B cell (primary cell): ENCODE measurements around the gene DVL1. TPM values are rescaled to one million over a fixed set of nuclear protein-coding genes. Genes with fewer than 3 reads are reported as not detected.

ENCODE experiments used
- ATAC-seq: fragments of 200-7000 bp; cut with Tn5 transposase; one replicate; pipeline ENCODE4 v1.10.0; 2021; ENCODE audit warnings: low read depth, mild to moderate bottlenecking, moderate number of reproducible peaks, moderate library complexity
- CTCF ChIA-PET: fragments of 350-600 bp; sonication (Branson Sonifier 250); formaldehyde crosslinking; loops from one replicate; lab custom pipeline; 2021; ENCODE audit warnings: antibody characterized with exemption, inconsistent platforms; lab: Charles Lee
- POLR2A ChIA-PET: fragments of 350-600 bp; sonication (Branson Sonifier 250); formaldehyde crosslinking; loops from one replicate; lab custom pipeline; 2021; ENCODE audit warnings: antibody characterized with exemption; lab: Charles Lee
- DNase-seq: peaks from one replicate; pipeline ENCODE4 v3.0.0; 2013
- H2AFZ ChIP-seq: 2 replicates; pipeline ENCODE4 v1.6.1; 2012; ENCODE audit warnings: mild to moderate bottlenecking, low read depth, low read length; ENCODE audit not compliant: insufficient read depth, poor library complexity, severe bottlenecking
- H3K27ac ChIP-seq, 2 donors: 1 replicate in 1 of 2; 2 replicates in 1 of 2; pipeline ENCODE4 v1.5.1; 2012 to 2013; ENCODE audit warnings: low read length in 2 of 2, mild to moderate bottlenecking in 2 of 2, moderate library complexity in 1 of 2
- H3K27me3 ChIP-seq, 4 experiments: fragments of 200-600 bp in 1 of 4; sonication (generic) in 1 of 4; replicated peaks in 1 of 4; 1 replicate in 2 of 4; 2 replicates in 2 of 4; pipeline versions ENCODE4 v1.6.1 to v1.7.0; 2013 to 2016; ENCODE audit warnings: low read length in 3 of 4, mild to moderate bottlenecking in 2 of 4, mixed read lengths in 1 of 4, moderate library complexity in 1 of 4; ENCODE audit not compliant: insufficient read depth in 4 of 4, control insufficient read depth in 3 of 4; ENCODE audit errors: control extremely low read depth in 1 of 4
- H3K36me3 ChIP-seq, 2 experiments: replicated peaks in 1 of 2; 1 replicate in 1 of 2; 2 replicates in 1 of 2; pipeline versions ENCODE4 v1.6.1 to v1.7.1; 2013; ENCODE audit warnings: low read length in 1 of 2; ENCODE audit not compliant: insufficient read depth in 2 of 2, control insufficient read depth in 1 of 2; ENCODE audit errors: control extremely low read depth in 1 of 2, extremely low read depth in 1 of 2
- H3K4me1 ChIP-seq, 2 donors: fragments of 200-600 bp in 1 of 2; sonication (generic) in 1 of 2; 1 replicate in 1 of 2; 2 replicates in 1 of 2; pipeline versions ENCODE4 v1.5.1 to v1.6.1; 2013 to 2017; ENCODE audit warnings: low read length in 2 of 2; ENCODE audit not compliant: control insufficient read depth in 2 of 2, insufficient read depth in 2 of 2
- H3K4me2 ChIP-seq: replicated peaks from 2 replicates; pipeline ENCODE3; 2012; ENCODE audit warnings: mild to moderate bottlenecking, low read depth, low read length; ENCODE audit not compliant: poor library complexity, severe bottlenecking
- H3K4me3 ChIP-seq, 5 experiments: fragments of 200-600 bp in 1 of 5; sonication (generic) in 1 of 5; 1 replicate in 3 of 5; 2 replicates in 2 of 5; pipeline versions ENCODE4 v1.5.1 to v1.7.0; 2011 to 2016; ENCODE audit warnings: low read length in 4 of 5, mild to moderate bottlenecking in 4 of 5, low read depth in 2 of 5, control low read depth in 1 of 5, moderate library complexity in 1 of 5; ENCODE audit not compliant: insufficient read depth in 1 of 5; ENCODE audit errors: control extremely low read depth in 1 of 5, extremely low read depth in 1 of 5
- H3K79me2 ChIP-seq: fragments of 200-600 bp; sonication (generic); one replicate; pipeline ENCODE4 v1.6.0; 2016; ENCODE audit warnings: low read length; ENCODE audit not compliant: control insufficient read depth, insufficient read depth
- H3K9ac ChIP-seq: fragments of 200-600 bp; sonication (generic); 2 replicates; pipeline ENCODE4 v1.6.1; 2017; ENCODE audit warnings: mild to moderate bottlenecking, low read length, moderate library complexity
- H3K9me3 ChIP-seq, 3 donors: one replicate each; pipeline versions ENCODE4 v1.6.1 to v1.7.1; 2013; ENCODE audit warnings: low read length in 2 of 3; ENCODE audit not compliant: control insufficient read depth in 2 of 3, insufficient read depth in 1 of 3; ENCODE audit errors: control extremely low read depth in 1 of 3
- H4K20me1 ChIP-seq: 2 replicates; pipeline ENCODE4 v1.6.0; 2012; ENCODE audit warnings: mild to moderate bottlenecking, low read length; ENCODE audit not compliant: insufficient read depth, control insufficient read depth, poor library complexity, severe bottlenecking
- H3K27ac Mint-ChIP-seq: one replicate; pipeline ENCODE4 v1.8.0; 2021; ENCODE audit warnings: mixed read lengths
- H3K27me3 Mint-ChIP-seq: one replicate; pipeline ENCODE4 v1.8.0; 2021; ENCODE audit warnings: mixed read lengths
- H3K4me1 Mint-ChIP-seq: one replicate; pipeline ENCODE4 v1.8.0; 2021; ENCODE audit warnings: mixed read lengths
- H3K4me3 Mint-ChIP-seq: one replicate; pipeline ENCODE4 v1.8.0; 2021; ENCODE audit warnings: mixed read lengths
- H3K9me3 Mint-ChIP-seq: one replicate; pipeline ENCODE4 v1.8.0; 2022; ENCODE audit warnings: mixed read lengths; ENCODE audit not compliant: insufficient read depth
- EZH2 ChIP-seq: IDR thresholded peaks from 2 replicates; pipeline ENCODE4 v1.6.1; 2012; ENCODE audit warnings: borderline replicate concordance, low read depth, mild to moderate bottlenecking, moderate library complexity, low read length; ENCODE audit not compliant: insufficient read depth, poor library complexity, severe bottlenecking
- WGBS: methylation state at CpG from one replicate; pipeline ENCODE4 v1.1.5; 2013; ENCODE audit warnings: missing lambda C conversion rate; ENCODE audit not compliant: insufficient coverage; 5-methylcytosine and 5-hydroxymethylcytosine counted together
- intact Hi-C: fragments of 100-400 bp; cut with micrococcal nuclease; formaldehyde crosslinking; loops from one replicate; pipeline ENCODE4 v1.10.0; 2022
- polyA plus RNA-seq: library from polyadenylated mRNA; depleted of rRNA; stranded (reverse); fragments of >200 nt; gene quantifications from 2 replicates; pipeline ENCODE4 v1.2.3, GENCODE V29; 2012
- total RNA-seq, 2 donors: library from RNA; stranded (reverse); fragments of 120-200 nt in 1 of 2; gene quantifications; 1 replicate in 1 of 2; 2 replicates in 1 of 2; pipeline versions ENCODE4 v1.2.3 to v1.2.4, GENCODE V29; 2013 to 2022
- TF ChIP-seq, protein P1 (sequence below): fragments of 200-600 bp; IDR thresholded peaks from one replicate; pipeline ENCODE4 v1.8.0; 2022; ENCODE audit warnings: antibody characterized with exemption, mild to moderate bottlenecking

DVL1 gene
- total and polyA plus RNA-seq, 2 donors (not counting 1 experiment from before 2014, with no cell fraction given) = 46.1 to 53.5 TPM

DNA sequence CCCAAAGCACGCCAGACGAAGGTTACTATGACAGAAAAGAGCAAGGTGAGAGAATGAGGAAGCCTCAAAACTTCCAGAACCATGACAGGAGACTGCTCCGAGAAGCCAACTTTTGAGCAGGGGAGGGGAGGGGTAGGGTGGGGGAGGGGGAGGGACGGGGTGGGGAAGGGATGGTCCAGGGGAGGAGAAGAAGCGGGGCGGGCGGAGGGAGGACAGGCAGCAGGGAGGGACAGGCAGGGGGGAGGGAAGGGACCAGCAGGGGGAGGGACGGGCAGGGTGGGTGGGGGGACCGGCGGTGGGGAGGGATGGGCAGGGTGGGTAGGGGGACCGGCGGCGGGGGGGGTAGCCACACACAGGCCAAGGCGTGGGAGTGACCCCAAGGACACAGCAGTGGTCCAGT, 26.8 kb downstream of the DVL1 start:
- ChIA-PET POLR2A (interaction anchor here (0.6 kb wide), 1 partner anchor 10 kb away, joined by 12 read pairs; no protein-coding TSS in a partner anchor), CTCF (no interaction called here)
- no peak for ATAC-seq
- H3K4me1 ChIP-seq = peaks cover 20 to 32% of the 10 kb centered on the region in 2 donors
- no peak for TF ChIP-seq EZH2
- no peak overlapping the region for H3K4me2 ChIP-seq
- no peaks in the 10 kb centered on the region for H3K27me3 ChIP-seq
- 96% methylated on average over 3 of the region's 14 CpGs for WGBS
- intact Hi-C loops = no loop called here
- H2AFZ ChIP-seq = no peak overlapping the region
- DNase-seq = no peak
- no peak overlapping the region for H3K9ac ChIP-seq
- Mint-ChIP-seq H3K27me3 (no peaks in the 10 kb centered on the region), H3K9me3 (no peaks in the 10 kb centered on the region), H3K27ac (no peak overlapping the region), H3K4me1 (peaks cover 29% of the 10 kb centered on the region), H3K4me3 (peak overlapping the region; percentile 93)
- peaks cover 63% of the 10 kb centered on the region for H3K79me2 ChIP-seq
- H3K9me3 ChIP-seq = no peaks in the 10 kb centered on the region
- H3K4me3 ChIP-seq = no peak overlapping the region
- peaks cover 0 to 20% of the 10 kb centered on the region in 2 experiments for H3K36me3 ChIP-seq
- peaks cover 62% of the 10 kb centered on the region for H4K20me1 ChIP-seq
- H3K27ac ChIP-seq = no peak overlapping the region

DNA sequence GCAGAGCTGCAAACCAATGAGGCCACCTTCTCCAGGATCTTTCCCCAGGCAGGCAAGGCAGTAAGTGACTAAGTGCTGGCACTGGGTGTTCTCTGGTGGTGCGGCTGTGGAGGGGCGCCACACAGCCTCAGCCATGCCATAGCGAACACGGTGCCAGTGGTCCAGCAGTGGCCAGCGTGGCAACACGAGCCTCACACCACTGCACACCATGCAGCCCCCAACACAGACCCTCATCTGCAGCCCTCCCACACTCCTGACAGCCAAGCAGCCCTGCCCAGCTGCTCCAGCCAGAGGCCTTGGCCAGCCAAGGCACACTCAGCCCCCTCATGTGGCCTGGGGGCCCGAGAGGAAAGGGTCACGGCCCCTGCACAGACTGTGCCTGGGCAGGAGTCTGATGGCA, 27.7 kb downstream of the DVL1 start:
- CTCF ChIA-PET = interaction anchor here (1.3 kb wide), 1 partner anchor 12 kb away, joined by 3 read pairs; no protein-coding TSS in a partner anchor
- Histone ChIP-seq H3K27ac (no peak overlapping the region), H3K27me3 (no peaks in the 10 kb centered on the region), H3K9me3 (no peaks in the 10 kb centered on the region), H3K4me3 (no peak overlapping the region), H4K20me1 (peaks cover 62% of the 10 kb centered on the region), H3K4me1 (peaks cover 20 to 32% of the 10 kb centered on the region in 2 donors), H3K9ac (no peak overlapping the region), H3K4me2 (no peak overlapping the region), H2AFZ (no peak overlapping the region), H3K79me2 (peaks cover 63% of the 10 kb centered on the region), H3K36me3 (peaks cover 0 to 20% of the 10 kb centered on the region in 2 experiments)
- intact Hi-C loops = no loop called here
- POLR2A ChIA-PET = no interaction called here
- DNase-seq (no peak), ATAC-seq (no peak)
- H3K9me3 Mint-ChIP-seq = no peaks in the 10 kb centered on the region
- no peak for TF ChIP-seq EZH2
- TF ChIP-seq, protein P1, sequence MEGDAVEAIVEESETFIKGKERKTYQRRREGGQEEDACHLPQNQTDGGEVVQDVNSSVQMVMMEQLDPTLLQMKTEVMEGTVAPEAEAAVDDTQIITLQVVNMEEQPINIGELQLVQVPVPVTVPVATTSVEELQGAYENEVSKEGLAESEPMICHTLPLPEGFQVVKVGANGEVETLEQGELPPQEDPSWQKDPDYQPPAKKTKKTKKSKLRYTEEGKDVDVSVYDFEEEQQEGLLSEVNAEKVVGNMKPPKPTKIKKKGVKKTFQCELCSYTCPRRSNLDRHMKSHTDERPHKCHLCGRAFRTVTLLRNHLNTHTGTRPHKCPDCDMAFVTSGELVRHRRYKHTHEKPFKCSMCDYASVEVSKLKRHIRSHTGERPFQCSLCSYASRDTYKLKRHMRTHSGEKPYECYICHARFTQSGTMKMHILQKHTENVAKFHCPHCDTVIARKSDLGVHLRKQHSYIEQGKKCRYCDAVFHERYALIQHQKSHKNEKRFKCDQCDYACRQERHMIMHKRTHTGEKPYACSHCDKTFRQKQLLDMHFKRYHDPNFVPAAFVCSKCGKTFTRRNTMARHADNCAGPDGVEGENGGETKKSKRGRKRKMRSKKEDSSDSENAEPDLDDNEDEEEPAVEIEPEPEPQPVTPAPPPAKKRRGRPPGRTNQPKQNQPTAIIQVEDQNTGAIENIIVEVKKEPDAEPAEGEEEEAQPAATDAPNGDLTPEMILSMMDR = no peak
- peak overlapping the region; percentile 37 for H3K27ac Mint-ChIP-seq
- no peaks in the 10 kb centered on the region for H3K27me3 Mint-ChIP-seq
- 97% methylated on average over 8 of the region's 8 CpGs for WGBS
- H3K4me1 Mint-ChIP-seq = peaks cover 29% of the 10 kb centered on the region
- H3K4me3 Mint-ChIP-seq = no peak overlapping the region
